ENCODE data around the gene ARPC5. TPM values are rescaled to one million over a fixed set of nuclear protein-coding genes. Genes with fewer than 3 reads are reported as not detected.

ARPC5 gene
- total and polyA plus RNA-seq, 9 of the 15 experiments (the other 6 are each of a cell fraction or from before 2014, with no cell fraction given), result 71.8 to 150 (median 91.6) TPM

- H3K4me3 ChIP-seq, result no peak overlapping the region
- POLR2A ChIA-PET, result no interaction called here
- CTCF ChIA-PET (ENCODE audit: low intra/inter-chr PET ratio), result no interaction called here
- peaks cover 0 to 11% of the 10 kb centered on the region in 2 experiments; a peak in 3 of 5 replicates for H3K4me1 ChIP-seq (replicated peaks in 1 of 2; ENCODE audit: control insufficient read depth in 2 of 2, insufficient read depth in 2 of 2, low read length in 2 of 2)
- no TSS peak for BruUV-seq (replicated peaks)
- H4K20me1 ChIP-seq (replicated peaks; ENCODE audit: control insufficient read depth, insufficient read depth, low read length), result no peaks in the 10 kb centered on the region
- no peaks in the 10 kb centered on the region for H3K36me3 ChIP-seq (ENCODE audit: control insufficient read depth, insufficient read depth, low read length)
- no peak overlapping the region for H3K9ac ChIP-seq (ENCODE audit: insufficient read depth in 1 of 2, low read depth in 2 of 2, low read length in 2 of 2)
- no peak overlapping the region for H3K4me2 ChIP-seq (ENCODE audit: insufficient read depth, low read length)
- ATAC-seq (no peak), DNase-seq (ENCODE audit: extremely low read depth in 1 of 4, low spot score in 3 of 4) (no peak), FAIRE-seq (no peak)
- in situ Hi-C loops (cut with MboI), result no loop called here
- H2AFZ ChIP-seq (ENCODE audit: low read depth, low read length), result no peak overlapping the region
- H3K27ac ChIP-seq (ENCODE audit: extremely low read depth, low read depth, low read length), result no peak overlapping the region
- H3K9me3 ChIP-seq (replicated peaks; ENCODE audit: control insufficient read depth, insufficient read depth, low read depth, low read length), result no peaks in the 10 kb centered on the region
- intact Hi-C loops (cut with micrococcal nuclease), result no loop called here
- TF ChIP-seq ZNF785 (CRISPR knock-in tag; IDR thresholded peaks at IDR 0.05) (no peak), EP300 (IDR thresholded peaks at IDR 0.05; ENCODE audit: low read length) (no peak), DMBX1 (CRISPR knock-in tag; IDR thresholded peaks at IDR 0.05; ENCODE audit: borderline replicate concordance) (no peak), NCOA2 (IDR thresholded peaks at IDR 0.05; ENCODE audit: partially characterized antibody in 2 of 2) (no peak), ZFP36 (IDR thresholded peaks at IDR 0.05; ENCODE audit: low read depth, low read length, partially characterized antibody) (no peak), NCOR1 (IDR thresholded peaks at IDR 0.05) (no peak), TSC22D4 (tag; IDR thresholded peaks at IDR 0.05) (no peak), CHD1 (IDR thresholded peaks at IDR 0.05; ENCODE audit: low read length) (no peak), KLF10 (CRISPR knock-in tag; IDR thresholded peaks at IDR 0.05) (no peak), ARNT (IDR thresholded peaks at IDR 0.05) (no peak), ZNF586 (CRISPR knock-in tag; conservative IDR thresholded peaks at IDR 0.05) (no peak), EP400 (IDR thresholded peaks at IDR 0.05) (no peak), EZH2 (IDR thresholded peaks at IDR 0.05; ENCODE audit: borderline replicate concordance, low read depth, low read length) (no peak), ZNF197 (CRISPR knock-in tag; IDR thresholded peaks at IDR 0.05; ENCODE audit: low read depth) (no peak), RBM15 (IDR thresholded peaks at IDR 0.05; ENCODE audit: insufficient read depth, low read length) (no peak), NELFE (IDR thresholded peaks at IDR 0.05; ENCODE audit: insufficient read depth, insufficient read length) (no peak), L3MBTL2 (IDR thresholded peaks at IDR 0.05) (no peak), FOXP1 (CRISPR knock-in tag; IDR thresholded peaks at IDR 0.05) (no peak), SAFB (IDR thresholded peaks at IDR 0.05; ENCODE audit: borderline replicate concordance, low read depth, low read length) (no peak), NUFIP1 (IDR thresholded peaks at IDR 0.05; ENCODE audit: partially characterized antibody) (no peak)
- peaks cover 3% of the 10 kb centered on the region for H3K79me2 ChIP-seq (ENCODE audit: control insufficient read depth, insufficient read depth, low read length)
- no peaks in the 10 kb centered on the region for H3K9me1 ChIP-seq (ENCODE audit: control insufficient read depth, insufficient read depth, low read length)
- 0% methylated on average over 1 of the region's 1 CpG for WGBS (ENCODE audit: insufficient coverage, low coverage, missing lambda C conversion rate)
- H3K27me3 ChIP-seq (ENCODE audit: control insufficient read depth in 2 of 2, insufficient read depth in 2 of 2, low read length in 2 of 2), result peaks cover 8 to 12% of the 10 kb centered on the region in 2 experiments; a peak in 3 of 5 replicates
Observed at GRCh38 chr1:183640193-183640592, 4.6 kb upstream of the ARPC5 start.

Data from K562 (cell line).